Breast epithelium (tissue), 4 donors: Measurements from ENCODE around the gene RGS3. TPM values are rescaled to one million over a fixed set of nuclear protein-coding genes. Genes with fewer than 3 reads are reported as not detected.

Experiments
- DNase-seq, 2 donors: peaks; one replicate each; pipeline ENCODE4 v3.0.0-alpha.2; 2019; ENCODE audit warnings: low spot score in 2 of 2
- H3K27ac ChIP-seq, 2 donors: fragments of 200-600 bp; sonication (generic) in 1 of 2; one replicate each; pipeline ENCODE4 v1.5.1; 2016 to 2019; ENCODE audit warnings: mild to moderate bottlenecking in 1 of 2
- H3K27me3 ChIP-seq, 2 donors: fragments of 200-600 bp; sonication (generic) in 1 of 2; one replicate each; pipeline versions ENCODE4 v1.5.1 to v1.6.0; 2017 to 2019; ENCODE audit warnings: control low read depth in 1 of 2, mild to moderate bottlenecking in 1 of 2
- H3K36me3 ChIP-seq: fragments of 200-600 bp; one replicate; pipeline ENCODE4 v1.5.1; 2019
- H3K4me1 ChIP-seq, 2 donors: fragments of 200-600 bp; sonication (generic); one replicate each; pipeline ENCODE4 v1.5.1; 2016 to 2019; ENCODE audit warnings: control low read depth in 1 of 2
- H3K4me3 ChIP-seq, 3 donors: fragments of 200-600 bp; sonication (generic); 1 replicate in 2 of 3; 2 replicates in 1 of 3; pipeline ENCODE4 v1.5.1; 2016 to 2019; ENCODE audit warnings: mild to moderate bottlenecking in 3 of 3, moderate library complexity in 2 of 3
- H3K9me3 ChIP-seq, 2 donors: fragments of 200-600 bp; sonication (generic) in 1 of 2; one replicate each; pipeline ENCODE4 v1.5.1; 2016 to 2019; ENCODE audit warnings: control low read depth in 1 of 2
- POLR2A ChIP-seq: fragments of 450-650 bp; IDR thresholded peaks from one replicate; pipeline ENCODE4 v1.6.1; 2016; ENCODE audit warnings: antibody characterized with exemption, mild to moderate bottlenecking, moderate library complexity
- POLR2AphosphoS5 ChIP-seq, 3 donors: sonication (generic); formaldehyde crosslinking; IDR thresholded peaks; one replicate each; pipeline ENCODE4 v1.6.1; 2017; ENCODE audit warnings: antibody characterized with exemption in 3 of 3
- intact Hi-C: fragments of 100-400 bp; cut with DNase I; formaldehyde crosslinking; loops from one replicate; pipeline ENCODE4 v1.15.1; 2023; ENCODE audit warnings: low total_unique reads
- total RNA-seq, 3 donors: library from RNA; depleted of rRNA; stranded (reverse); fragments of >200 nt; gene quantifications; one replicate each; pipeline ENCODE4 v1.1.0, GENCODE V29; 2016
- TF ChIP-seq, protein P1 (sequence below), 3 donors: fragments of 450-650 bp; IDR thresholded peaks; one replicate each; pipeline ENCODE4 v1.5.1; 2016 to 2017; ENCODE audit warnings: antibody characterized with exemption in 3 of 3, mild to moderate bottlenecking in 3 of 3, moderate library complexity in 3 of 3

The RGS3 gene
- total RNA-seq, 3 donors from 2014 or later: 31.7 to 49.0 (median 35.4) TPM

GRCh38 chr9:113579283-113580040 is 115.9 kb downstream of the RGS3 start:
- H3K4me1 ChIP-seq: peaks cover 4 to 38% of the 10 kb centered on the region in 2 donors
- no peak for DNase-seq
- H3K27me3 ChIP-seq: no peaks in the 10 kb centered on the region
- no peaks in the 10 kb centered on the region for H3K9me3 ChIP-seq
- H3K4me3 ChIP-seq: no peak overlapping the region
- H3K36me3 ChIP-seq: no peaks in the 10 kb centered on the region
- intact Hi-C loops: loop anchor here (5.0 kb wide), 1 partner anchor 437 kb away; no protein-coding TSS in a partner anchor
- H3K27ac ChIP-seq: peak overlapping the region; percentile 89 to 91
- TF ChIP-seq POLR2AphosphoS5 (IDR thresholded peaks at IDR 0.05) (no peak), POLR2A (no peak)
- TF ChIP-seq, protein P1, sequence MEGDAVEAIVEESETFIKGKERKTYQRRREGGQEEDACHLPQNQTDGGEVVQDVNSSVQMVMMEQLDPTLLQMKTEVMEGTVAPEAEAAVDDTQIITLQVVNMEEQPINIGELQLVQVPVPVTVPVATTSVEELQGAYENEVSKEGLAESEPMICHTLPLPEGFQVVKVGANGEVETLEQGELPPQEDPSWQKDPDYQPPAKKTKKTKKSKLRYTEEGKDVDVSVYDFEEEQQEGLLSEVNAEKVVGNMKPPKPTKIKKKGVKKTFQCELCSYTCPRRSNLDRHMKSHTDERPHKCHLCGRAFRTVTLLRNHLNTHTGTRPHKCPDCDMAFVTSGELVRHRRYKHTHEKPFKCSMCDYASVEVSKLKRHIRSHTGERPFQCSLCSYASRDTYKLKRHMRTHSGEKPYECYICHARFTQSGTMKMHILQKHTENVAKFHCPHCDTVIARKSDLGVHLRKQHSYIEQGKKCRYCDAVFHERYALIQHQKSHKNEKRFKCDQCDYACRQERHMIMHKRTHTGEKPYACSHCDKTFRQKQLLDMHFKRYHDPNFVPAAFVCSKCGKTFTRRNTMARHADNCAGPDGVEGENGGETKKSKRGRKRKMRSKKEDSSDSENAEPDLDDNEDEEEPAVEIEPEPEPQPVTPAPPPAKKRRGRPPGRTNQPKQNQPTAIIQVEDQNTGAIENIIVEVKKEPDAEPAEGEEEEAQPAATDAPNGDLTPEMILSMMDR (IDR thresholded peaks at IDR 0.05): no peak

GRCh38 chr9:113580041-113580953 is 116.8 kb downstream of the RGS3 start:
- peak overlapping the region; percentile 89 to 91 for H3K27ac ChIP-seq
- intact Hi-C loops: loop anchor here (5.0 kb wide), 1 partner anchor 438 kb away; no protein-coding TSS in a partner anchor
- no peaks in the 10 kb centered on the region for H3K27me3 ChIP-seq
- peaks cover 4 to 33% of the 10 kb centered on the region in 2 donors for H3K4me1 ChIP-seq
- DNase-seq: peak; percentile 88 to 93
- TF ChIP-seq, protein P1 (IDR thresholded peaks at IDR 0.05): peak in 1 of 3 donors; percentile 9
- TF ChIP-seq POLR2A: no peak
- peak in 1 of 3 donors; percentile 70 for TF ChIP-seq POLR2AphosphoS5 (IDR thresholded peaks at IDR 0.05)
- H3K9me3 ChIP-seq: no peaks in the 10 kb centered on the region
- H3K36me3 ChIP-seq: no peaks in the 10 kb centered on the region
- peak overlapping the region in 1 of 3 donors; percentile 33 for H3K4me3 ChIP-seq

GRCh38 chr9:113580954-113581311 is 117.4 kb downstream of the RGS3 start:
- H3K4me1 ChIP-seq: peaks cover 4 to 33% of the 10 kb centered on the region in 2 donors
- intact Hi-C loops: loop anchor here (5.0 kb wide), 1 partner anchor 439 kb away; no protein-coding TSS in a partner anchor

GRCh38 chr9:113581865-113582697 is 118.6 kb downstream of the RGS3 start:
- intact Hi-C loops: loop anchor here (5.0 kb wide), 1 partner anchor 440 kb away; no protein-coding TSS in a partner anchor
- Histone ChIP-seq H3K27me3 (no peaks in the 10 kb centered on the region), H3K4me3 (peak overlapping the region; percentile 5 to 30 (median 5)), H3K4me1 (peaks cover 4 to 33% of the 10 kb centered on the region in 2 donors), H3K36me3 (no peaks in the 10 kb centered on the region), H3K27ac (peak overlapping the region; percentile 89 to 91), H3K9me3 (no peaks in the 10 kb centered on the region)
- peak in 1 of 2 donors; percentile 56 for DNase-seq
- TF ChIP-seq, protein P1 (IDR thresholded peaks at IDR 0.05): no peak
- TF ChIP-seq POLR2AphosphoS5 (IDR thresholded peaks at IDR 0.05) (peak; percentile 25 to 59 (median 48)), POLR2A (no peak)

More at GRCh38 chr9:113580954-113581311, 117.4 kb downstream of the RGS3 start:
- DNase-seq: no peak
- no peaks in the 10 kb centered on the region for H3K27me3 ChIP-seq
- H3K36me3 ChIP-seq: no peaks in the 10 kb centered on the region
- TF ChIP-seq, protein P1 (IDR thresholded peaks at IDR 0.05): no peak
- TF ChIP-seq POLR2AphosphoS5 (IDR thresholded peaks at IDR 0.05) (no peak), POLR2A (no peak)
- H3K27ac ChIP-seq: peak overlapping the region; percentile 89 to 91
- H3K9me3 ChIP-seq: no peaks in the 10 kb centered on the region
- H3K4me3 ChIP-seq: peak overlapping the region in 1 of 3 donors; percentile 33
